ENCODE measurements around the gene MNX1.

Gene MNX1

GRCh38 chr7:156985101-156985992 is 25.1 kb downstream of the MNX1 start:
- no peak for TF ChIP-seq CTCF (IDR thresholded peaks at IDR 0.05; ENCODE audit: low read depth, low read length)
- in situ Hi-C loops (cut with HindIII; ENCODE audit: low sequenced_read_pairs) = no loop called here

GRCh38 chr7:156984174-156984891 is 26.1 kb downstream of the MNX1 start:
- no peak for TF ChIP-seq CTCF (IDR thresholded peaks at IDR 0.05; ENCODE audit: low read depth, low read length)
- in situ Hi-C loops (cut with HindIII; ENCODE audit: low sequenced_read_pairs) = no loop called here
- no peak overlapping the region for H3K4me3 ChIP-seq (ENCODE audit: low read depth, low read length)
- no peak for DNase-seq (ENCODE audit: low read depth, low spot score)

More at GRCh38 chr7:156985101-156985992, 25.1 kb downstream of the MNX1 start:
- no peak for DNase-seq (ENCODE audit: low read depth, low spot score)
- no peak overlapping the region for H3K4me3 ChIP-seq (ENCODE audit: low read depth, low read length)

GRCh38 chr7:156979711-156980110 is 30.8 kb downstream of the MNX1 start:
- TF ChIP-seq CTCF (IDR thresholded peaks at IDR 0.05; ENCODE audit: low read depth, low read length) = no peak
- no peak overlapping the region for H3K4me3 ChIP-seq (ENCODE audit: low read depth, low read length)
- DNase-seq (ENCODE audit: low read depth, low spot score) = no peak
- in situ Hi-C loops (cut with HindIII; ENCODE audit: low sequenced_read_pairs) = no loop called here

GRCh38 chr7:156979007-156979606 is 31.4 kb downstream of the MNX1 start:
- H3K4me3 ChIP-seq (ENCODE audit: low read depth, low read length) = no peak overlapping the region
- in situ Hi-C loops (cut with HindIII; ENCODE audit: low sequenced_read_pairs) = no loop called here

GRCh38 chr7:156975620-156976019 is 34.8 kb downstream of the MNX1 start:
- in situ Hi-C loops (cut with HindIII; ENCODE audit: low sequenced_read_pairs) = no loop called here
- no peak for DNase-seq (ENCODE audit: low read depth, low spot score)
- TF ChIP-seq CTCF (IDR thresholded peaks at IDR 0.05; ENCODE audit: low read depth, low read length) = no peak
- H3K4me3 ChIP-seq (ENCODE audit: low read depth, low read length) = no peak overlapping the region

More at GRCh38 chr7:156979007-156979606, 31.4 kb downstream of the MNX1 start:
- no peak for TF ChIP-seq CTCF (IDR thresholded peaks at IDR 0.05; ENCODE audit: low read depth, low read length)
- DNase-seq (ENCODE audit: low read depth, low spot score) = no peak

- H3K4me3 ChIP-seq (ENCODE audit: low read depth, low read length) = no peak overlapping the region
- in situ Hi-C loops (cut with HindIII; ENCODE audit: low sequenced_read_pairs) = no loop called here
- DNase-seq (ENCODE audit: low read depth, low spot score) = peak; percentile 22
- no peak for TF ChIP-seq CTCF (IDR thresholded peaks at IDR 0.05; ENCODE audit: low read depth, low read length)
These were observed 40.5 kb downstream of the MNX1 start for GRCh38 chr7:156969972-156970420.

All from astrocyte of the spinal cord (primary cell).